Body of pancreas (tissue), 4 donors: Measurements from ENCODE around the gene LYST.

Experiments
- CTCF ChIP-seq, 7 experiments: fragments of 450-650 bp in 4 of 7; fragments of 200-600 bp in 3 of 7; sonication (generic) in 3 of 7; IDR thresholded peaks; one replicate each; pipeline ENCODE4 v1.5.1; 2016 to 2019; ENCODE audit warnings: antibody characterized with exemption in 7 of 7
- POLR2A ChIP-seq, 3 donors: fragments of 450-650 bp; IDR thresholded peaks; one replicate each; pipeline ENCODE4 v1.6.1; 2016; ENCODE audit warnings: antibody characterized with exemption in 3 of 3, mild to moderate bottlenecking in 2 of 3

- TF ChIP-seq CTCF (IDR thresholded peaks at IDR 0.05) = no peak
- TF ChIP-seq POLR2A (IDR thresholded peaks at IDR 0.05) = no peak
These were observed 43.0 kb downstream of the LYST start for GRCh38 chr1:235823684-235824083.
